AG04450 (cell line): ENCODE results near the gene IFNAR2. TPM values are rescaled to one million over a fixed set of nuclear protein-coding genes. Genes with fewer than 3 reads are reported as not detected.

Source experiments
- CTCF ChIA-PET: fragments of 300-600, 350-600 bp; formaldehyde crosslinking; extraction: SDS; loops from one replicate; lab custom pipeline; 2022; ENCODE audit warnings: antibody characterized with exemption, inconsistent platforms; lab: Charles Lee
- POLR2A ChIA-PET: fragments of 350-600 bp; formaldehyde crosslinking; extraction: SDS; loops from one replicate; lab custom pipeline; 2021; ENCODE audit warnings: antibody characterized with exemption, inconsistent platforms; lab: Yijun Ruan, JAX
- DNase-seq: peaks from one replicate; pipeline ENCODE4 v3.0.0-alpha.2; 2011; ENCODE audit warnings: low read depth, low spot score
- H3K27ac ChIP-seq: one replicate; pipeline ENCODE4 v1.5.1; 2012; ENCODE audit warnings: low read depth, low read length, control low read depth
- H3K27me3 ChIP-seq: one replicate; pipeline ENCODE4 v1.6.0; 2012; ENCODE audit warnings: low read length; ENCODE audit not compliant: control insufficient read depth, insufficient read depth
- H3K4me3 ChIP-seq: 2 replicates; pipeline ENCODE4 v1.5.1; 2011; ENCODE audit warnings: mild to moderate bottlenecking, low read depth, low read length, control low read depth
- H3K9me3 ChIP-seq: 2 replicates; pipeline ENCODE4 v1.5.1; 2012; ENCODE audit warnings: low read length; ENCODE audit not compliant: control insufficient read depth, insufficient read depth
- CTCF ChIP-seq: IDR thresholded peaks from 2 replicates; pipeline ENCODE4 v1.5.1; 2011; ENCODE audit warnings: low read depth, low read length, control low read depth, inconsistent platforms
- polyA plus RNA-seq: library from polyadenylated mRNA; depleted of rRNA; stranded (reverse); fragments of >200 nt; gene quantifications from 2 replicates; pipeline ENCODE4 v1.2.3, GENCODE V29; 2011

IFNAR2 gene
- polyA plus RNA-seq, 1 experiment: 30.8 TPM

DNA sequence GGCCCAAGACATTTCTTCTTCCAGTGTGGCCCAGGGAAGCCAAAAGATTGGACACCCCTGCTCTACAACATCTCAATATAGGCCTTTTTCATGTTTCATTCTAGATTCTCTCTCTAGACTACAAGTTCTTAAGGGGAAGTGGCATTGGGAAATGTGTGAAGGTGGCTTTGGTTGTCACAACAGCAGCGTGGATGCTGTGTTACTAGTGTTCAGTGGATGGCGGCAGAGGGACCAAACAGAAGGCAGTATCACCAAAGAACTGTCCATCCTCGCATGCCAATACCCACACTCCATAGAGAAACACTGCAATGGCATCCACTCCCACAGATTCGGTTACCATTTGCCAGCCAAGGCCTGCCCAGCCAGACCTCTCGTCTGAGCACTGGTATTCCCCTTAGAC is 24.3 kb upstream of the IFNAR2 start:
- POLR2A ChIA-PET: no interaction called here
- Histone ChIP-seq H3K4me3 (no peak overlapping the region), H3K9me3 (peaks cover 8% of the 10 kb centered on the region; the same call in 1 of the 2 replicates), H3K27ac (no peak overlapping the region), H3K27me3 (no peaks in the 10 kb centered on the region)
- DNase-seq: no peak
- TF ChIP-seq CTCF: no peak
- CTCF ChIA-PET: no interaction called here

- POLR2A ChIA-PET: no interaction called here
- no peak for TF ChIP-seq CTCF
Observed at GRCh38 chr21:33206771-33207281, 22.9 kb upstream of the IFNAR2 start.

DNA sequence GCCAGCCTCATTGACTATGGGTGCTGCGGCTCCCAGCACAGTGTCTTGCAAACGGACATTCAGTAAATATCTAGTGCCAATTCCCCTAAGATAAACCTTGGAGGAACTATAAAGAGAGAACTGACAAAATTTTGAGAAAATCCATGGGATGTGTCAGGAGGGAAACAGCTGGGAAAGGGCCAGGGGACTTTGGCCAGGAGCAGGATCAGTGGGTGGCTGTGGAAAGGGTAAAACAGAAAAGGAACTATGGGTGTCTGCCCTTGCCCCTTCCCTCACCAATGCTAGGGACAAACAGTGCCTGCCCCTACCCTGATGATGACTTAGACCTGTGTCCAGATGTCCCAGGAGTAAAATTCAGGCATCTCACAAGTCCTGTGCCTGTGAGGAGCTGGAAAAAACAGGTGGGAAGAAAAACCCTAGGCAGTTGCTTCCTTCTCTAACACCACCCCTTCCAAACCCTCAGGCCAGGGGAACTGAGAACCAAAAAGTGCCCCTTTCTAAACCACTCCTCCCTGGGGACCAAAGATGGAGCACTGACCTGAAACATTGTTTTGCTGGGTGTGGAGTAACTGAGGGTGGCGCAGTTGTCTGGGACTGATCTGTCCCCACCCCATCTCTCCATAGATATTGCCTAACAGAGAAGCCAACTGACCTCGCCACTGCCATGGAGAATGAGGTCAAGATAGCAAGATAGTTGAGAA is 22.1 kb upstream of the IFNAR2 start:
- no peaks in the 10 kb centered on the region for H3K27me3 ChIP-seq
- POLR2A ChIA-PET: no interaction called here
- no peak overlapping the region for H3K27ac ChIP-seq
- CTCF ChIA-PET: no interaction called here
- TF ChIP-seq CTCF: no peak
- no peak overlapping the region for H3K4me3 ChIP-seq
- DNase-seq: no peak
- H3K9me3 ChIP-seq: peaks cover 8% of the 10 kb centered on the region; the same call in 1 of the 2 replicates

More at GRCh38 chr21:33206771-33207281, 22.9 kb upstream of the IFNAR2 start:
- CTCF ChIA-PET: no interaction called here
- H3K27ac ChIP-seq: no peak overlapping the region
- DNase-seq: no peak
- no peak overlapping the region for H3K4me3 ChIP-seq
- H3K9me3 ChIP-seq: peaks cover 8% of the 10 kb centered on the region; the same call in 1 of the 2 replicates
- H3K27me3 ChIP-seq: no peaks in the 10 kb centered on the region

GRCh38 chr21:33208534-33208933 is 21.2 kb upstream of the IFNAR2 start:
- CTCF ChIA-PET: no interaction called here
- POLR2A ChIA-PET: no interaction called here
- Histone ChIP-seq H3K9me3 (peaks cover 8% of the 10 kb centered on the region; the same call in 1 of the 2 replicates), H3K4me3 (no peak overlapping the region), H3K27ac (no peak overlapping the region), H3K27me3 (no peaks in the 10 kb centered on the region)
- TF ChIP-seq CTCF: no peak
- no peak for DNase-seq

- DNase-seq: no peak
- H3K9me3 ChIP-seq: peaks cover 8% of the 10 kb centered on the region; the same call in 1 of the 2 replicates
- ChIA-PET CTCF (interaction anchor here (1.6 kb wide), 1 partner anchor 14 kb away, joined by 5 read pairs; no protein-coding TSS in a partner anchor), POLR2A (no interaction called here)
- no peak for TF ChIP-seq CTCF
- H3K4me3 ChIP-seq: no peak overlapping the region
- H3K27ac ChIP-seq: no peak overlapping the region
- H3K27me3 ChIP-seq: peaks cover 3% of the 10 kb centered on the region
Observed at GRCh38 chr21:33211305-33211704, 18.4 kb upstream of the IFNAR2 start.
